ENCODE data around the gene MRPL55. TPM values are rescaled to one million over a fixed set of nuclear protein-coding genes. Genes with fewer than 3 reads are reported as not detected.
A peak's percentile ranks its signal among the peaks of the same experiment; 100 is the strongest.

The MRPL55 gene
- total RNA-seq, 1 donor from 2014 or later, result 38.0 TPM

- ATAC-seq, result peak; percentile 80
Measured at GRCh38 chr1:228102791-228103620, 6.1 kb downstream of the MRPL55 start, which contains the start of gene C1orf35. Gene C1orf35 (minus strand): TSS chr1:228103325. CDS start chr1:228103227, 98 bp downstream.

DNA sequence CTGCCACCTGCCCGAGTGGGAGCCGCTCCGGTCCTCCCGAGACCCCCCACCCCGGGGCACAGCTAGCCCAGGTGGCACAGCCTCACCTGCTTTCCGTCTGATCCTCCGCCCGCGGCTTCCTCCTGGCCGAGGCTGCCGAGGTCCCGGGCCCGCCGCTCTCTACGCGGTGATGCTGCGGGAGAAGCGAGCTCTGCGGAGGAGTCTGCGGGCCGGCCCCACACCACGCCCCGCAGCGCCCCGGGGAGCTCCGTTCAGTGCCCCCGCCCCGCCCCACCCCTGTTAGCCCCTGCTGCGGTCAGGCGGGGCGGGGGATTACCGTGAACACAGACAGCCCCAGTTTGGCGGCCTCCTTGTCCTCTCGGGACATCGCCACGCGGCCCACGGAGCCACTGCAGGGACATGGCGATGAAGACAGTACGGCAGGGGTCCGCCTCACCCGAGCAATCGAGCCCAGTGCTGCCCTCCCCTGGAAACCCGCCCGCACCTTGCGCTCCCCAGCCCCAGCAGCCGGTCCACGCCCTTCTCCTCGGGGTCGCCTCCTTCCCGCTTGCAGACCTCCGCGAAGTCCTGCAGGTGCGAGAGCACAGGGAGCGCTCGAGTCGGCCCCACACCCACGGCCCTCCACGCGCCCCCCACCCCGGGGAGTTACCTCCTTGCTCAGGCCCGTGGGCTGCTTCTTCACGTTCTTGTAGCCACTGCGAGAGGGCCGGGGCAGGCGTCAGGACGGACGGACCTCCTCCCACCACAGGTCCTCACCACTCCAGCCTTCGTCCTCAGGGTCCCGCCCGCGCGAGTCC lies 6.9 kb downstream of the MRPL55 start:
- ATAC-seq, result peak; percentile 3
- peak; percentile 60 for DNase-seq (ENCODE audit: low spot score)

More at GRCh38 chr1:228102791-228103620, 6.1 kb downstream of the MRPL55 start, which contains the start of gene C1orf35:
- DNase-seq (ENCODE audit: low spot score), result peak; percentile 95

GRCh38 chr1:228101614-228101993 lies 7.5 kb downstream of the MRPL55 start:
- ATAC-seq (no peak), DNase-seq (ENCODE audit: low spot score) (peak; percentile 49)

DNA sequence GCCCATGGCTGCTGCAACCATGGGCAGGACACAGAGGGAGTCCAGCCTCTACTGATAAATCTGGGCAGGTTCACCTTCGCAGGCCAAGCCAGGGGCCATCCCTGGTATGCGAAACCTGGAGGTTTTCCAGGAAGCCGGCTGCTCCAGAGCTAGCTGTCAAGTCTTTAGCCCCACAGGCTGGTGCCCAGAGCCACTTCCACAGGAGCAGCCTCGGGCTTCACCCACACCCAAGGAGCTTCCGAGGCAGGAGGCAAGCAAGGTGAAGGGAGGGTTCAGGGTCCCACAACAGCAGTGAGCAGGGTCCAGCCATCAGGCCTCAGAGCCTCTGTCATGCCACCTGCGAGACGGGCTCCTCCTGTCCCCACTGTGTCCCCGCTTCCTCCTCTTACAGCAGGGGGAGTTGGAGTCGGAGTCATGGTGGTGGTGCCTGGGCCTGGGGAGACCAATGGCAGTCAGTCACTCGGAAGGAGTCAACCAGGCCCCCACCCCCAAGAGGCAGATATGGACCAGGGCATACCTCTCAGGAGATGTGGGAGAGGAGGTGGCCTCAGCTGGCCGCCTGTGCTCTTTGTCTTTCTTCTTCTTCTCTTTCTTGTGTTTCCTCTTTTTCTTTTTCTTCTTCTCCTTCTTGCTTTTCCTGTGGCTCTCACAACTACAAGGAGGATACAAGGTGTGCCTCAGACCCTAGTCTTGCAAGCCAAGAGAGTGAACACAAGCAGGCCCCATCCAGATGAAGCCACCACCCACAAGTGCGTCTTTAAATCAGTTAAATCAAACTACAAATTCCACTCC lies 8.1 kb downstream of the MRPL55 start:
- ATAC-seq (no peak), DNase-seq (ENCODE audit: low spot score) (peak; percentile 48)

DNA sequence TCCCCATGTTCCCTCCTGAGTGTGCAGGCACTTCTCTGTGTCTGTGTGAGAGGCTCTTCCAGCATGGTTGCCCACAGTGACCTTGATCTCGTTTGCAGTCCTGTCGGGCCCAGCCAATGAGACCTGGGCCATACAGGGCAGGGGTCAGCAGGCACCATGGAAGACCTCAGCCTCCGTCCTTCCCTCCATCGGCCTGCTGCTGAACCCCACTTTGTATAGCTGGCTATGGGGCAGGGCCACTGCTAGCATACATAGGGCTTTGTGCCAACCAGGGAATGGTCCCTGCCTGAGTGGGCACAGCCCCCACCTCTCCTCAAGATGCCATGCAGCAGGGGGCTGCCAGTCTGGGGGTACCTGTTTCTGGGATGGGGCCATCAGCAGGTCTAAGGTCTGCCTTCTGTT lies 9.8 kb downstream of the MRPL55 start:
- peak; percentile 43 for DNase-seq (ENCODE audit: low spot score)

DNA sequence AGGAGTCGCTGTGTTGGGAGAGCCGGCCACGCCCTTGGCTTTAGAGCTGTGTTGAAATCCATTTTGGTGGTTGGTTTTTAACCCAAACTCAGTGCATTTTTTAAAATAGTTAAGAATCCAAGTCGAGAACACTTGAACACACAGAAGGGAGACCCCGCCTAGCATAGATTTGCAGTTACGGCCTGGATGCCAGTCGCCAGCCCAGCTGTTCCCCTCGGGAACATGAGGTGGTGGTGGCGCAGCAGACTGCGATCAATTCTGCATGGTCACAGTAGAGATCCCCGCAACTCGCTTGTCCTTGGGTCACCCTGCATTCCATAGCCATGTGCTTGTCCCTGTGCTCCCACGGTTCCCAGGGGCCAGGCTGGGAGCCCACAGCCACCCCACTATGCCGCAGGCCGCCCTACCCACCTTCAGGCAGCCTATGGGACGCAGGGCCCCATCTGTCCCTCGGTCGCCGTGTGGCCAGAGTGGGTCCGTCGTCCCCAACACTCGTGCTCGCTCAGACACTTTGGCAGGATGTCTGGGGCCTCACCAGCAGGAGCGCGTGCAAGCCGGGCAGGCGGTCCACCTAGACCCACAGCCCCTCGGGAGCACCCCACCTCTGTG lies 10.7 kb downstream of the MRPL55 start:
- DNase-seq (ENCODE audit: low spot score) (peak; percentile 42), ATAC-seq (no peak)

More for the DNA sequence above, 9.8 kb downstream of the MRPL55 start:
- no peak for ATAC-seq

- DNase-seq (ENCODE audit: low spot score) (no peak), ATAC-seq (no peak)
Measured at GRCh38 chr1:228097333-228098081, 11.6 kb downstream of the MRPL55 start.

GRCh38 chr1:228096416-228097332 lies 12.4 kb downstream of the MRPL55 start:
- DNase-seq (ENCODE audit: low spot score) (peak; percentile 41), ATAC-seq (no peak)

DNA sequence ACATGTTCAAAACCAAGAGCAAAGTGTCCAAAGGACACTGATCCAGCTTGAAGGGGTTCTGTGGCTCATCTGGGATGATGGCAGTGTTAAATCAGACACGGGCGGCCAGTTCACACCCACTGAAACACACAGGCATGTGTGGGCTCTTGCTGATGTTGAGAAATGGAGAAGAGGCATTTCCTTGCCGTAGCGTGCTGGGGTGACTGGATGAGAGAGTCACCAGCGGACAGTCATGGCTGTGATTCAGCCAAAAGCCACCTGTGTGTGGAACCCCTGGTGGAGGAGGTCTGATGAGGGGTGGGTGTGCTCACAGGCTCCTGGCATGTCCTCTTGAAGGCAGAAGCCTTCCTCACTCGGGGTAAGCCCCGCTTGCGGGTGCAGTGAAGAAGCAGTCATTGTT lies 13.2 kb downstream of the MRPL55 start:
- DNase-seq (ENCODE audit: low spot score), result no peak
- no peak for ATAC-seq

- ATAC-seq, result no peak
- DNase-seq (ENCODE audit: low spot score), result no peak
Measured at GRCh38 chr1:228095161-228095560, 13.9 kb downstream of the MRPL55 start.

- DNase-seq (ENCODE audit: low spot score), result no peak
- no peak for ATAC-seq
Measured at GRCh38 chr1:228094432-228095016, 14.6 kb downstream of the MRPL55 start.

- no peak for DNase-seq (ENCODE audit: low spot score)
Measured at GRCh38 chr1:228093050-228093906, 15.8 kb downstream of the MRPL55 start.

DNA sequence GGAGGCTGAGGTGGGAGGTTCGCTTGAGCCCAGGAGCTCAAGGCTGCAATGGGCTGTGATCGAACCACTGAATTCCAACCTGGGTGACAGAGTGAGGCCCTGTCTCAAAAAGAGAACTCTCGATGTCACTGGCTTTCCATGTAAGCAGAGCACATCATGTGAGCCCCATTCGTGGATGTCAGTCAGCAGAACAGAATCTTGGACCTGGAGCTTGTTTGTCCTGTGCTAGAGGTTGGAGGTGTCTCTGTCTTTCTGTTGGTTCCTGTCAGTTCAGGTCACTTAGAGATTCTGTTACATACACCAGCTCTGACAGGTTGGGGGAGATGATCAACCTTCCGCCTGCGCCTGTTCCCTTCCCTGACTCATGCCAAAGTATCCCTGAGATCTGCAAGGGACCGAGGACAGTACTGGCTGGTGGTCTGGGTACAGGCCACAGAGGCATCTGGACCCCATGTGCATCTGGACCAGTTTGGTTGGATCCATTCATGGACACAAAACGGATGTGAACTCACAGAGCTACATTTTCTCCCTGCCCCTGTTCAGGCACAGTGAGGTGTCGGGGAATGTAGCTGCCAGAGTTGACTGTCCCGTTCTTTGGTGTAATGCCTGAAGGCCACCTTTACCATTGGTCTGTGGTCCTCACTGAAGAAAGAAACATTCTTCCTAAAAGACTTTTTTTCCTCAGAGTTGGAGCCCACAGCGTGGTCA lies 16.6 kb downstream of the MRPL55 start:
- DNase-seq (ENCODE audit: low spot score) (no peak), ATAC-seq (no peak)

More at GRCh38 chr1:228093050-228093906, 15.8 kb downstream of the MRPL55 start:
- no peak for ATAC-seq

- ATAC-seq (no peak), DNase-seq (ENCODE audit: low spot score) (no peak)
Measured at GRCh38 chr1:228091084-228091483, 18.0 kb downstream of the MRPL55 start.

DNA sequence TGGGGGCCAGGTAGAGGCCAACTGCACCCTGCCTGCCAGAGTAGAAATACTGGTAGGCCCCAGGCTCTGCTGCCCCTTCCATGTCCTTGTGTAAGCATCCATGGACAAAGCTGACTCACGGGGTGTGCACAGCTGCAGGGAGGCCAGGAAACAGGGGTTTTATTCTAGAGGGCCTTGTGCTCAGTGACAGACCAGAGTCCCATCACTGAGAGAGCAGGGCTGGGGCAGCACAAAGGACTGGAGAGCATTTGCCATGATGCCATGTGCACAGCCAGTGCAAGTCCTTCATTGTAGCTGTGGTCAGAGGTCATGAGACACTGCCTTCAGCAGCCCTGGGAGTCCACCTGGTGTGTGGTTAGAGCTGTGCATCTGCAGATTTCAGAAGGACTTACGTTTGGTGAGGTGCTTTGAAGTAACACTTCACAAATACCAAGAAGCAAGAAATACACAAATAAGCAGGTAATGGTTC lies 18.5 kb downstream of the MRPL55 start:
- peak; percentile 35 for ATAC-seq

GRCh38 chr1:228089519-228090380 lies 19.3 kb downstream of the MRPL55 start:
- no peak for ATAC-seq
- DNase-seq (ENCODE audit: low spot score), result no peak

More for the DNA sequence above, 18.5 kb downstream of the MRPL55 start:
- no peak for DNase-seq (ENCODE audit: low spot score)

All from left lobe of liver (tissue), 2 donors.